NOMO-1 treated with dmso at 0.1 percent for 144 hours (cell line): ENCODE data around the gene SFMBT1.
"Not testable (repeated sequence)": the region's sequence is repeated elsewhere in the genome, so short reads cannot be mapped to it uniquely, and the experiment has no call there.

ENCODE experiments used
- DNase-seq: peaks from one replicate; lab custom pipeline; 2025; ENCODE audit not compliant: unreplicated experiment; lab: John Stamatoyannopoulos, UW

Gene SFMBT1

GRCh38 chr3:53039376-53039752, 6.5 kb downstream of the SFMBT1 start:
- no peak for DNase-seq

GRCh38 chr3:53038679-53039375, 7.0 kb downstream of the SFMBT1 start:
- DNase-seq: no peak

GRCh38 chr3:53035825-53036619, 9.9 kb downstream of the SFMBT1 start:
- no peak for DNase-seq

GRCh38 chr3:53035018-53035417, 10.9 kb downstream of the SFMBT1 start:
- DNase-seq: not testable (repeated sequence)

- DNase-seq: not testable (repeated sequence)
Measured at GRCh38 chr3:53034411-53034810, 11.5 kb downstream of the SFMBT1 start.

- no peak for DNase-seq
Measured at GRCh38 chr3:53032609-53033008, 13.3 kb downstream of the SFMBT1 start.

GRCh38 chr3:53030619-53031449, 15.0 kb downstream of the SFMBT1 start:
- no peak for DNase-seq

- DNase-seq: no peak
Measured at GRCh38 chr3:53028641-53029040, 17.2 kb downstream of the SFMBT1 start.

- DNase-seq: no peak
Measured at GRCh38 chr3:53027254-53027844, 18.5 kb downstream of the SFMBT1 start.

- no peak for DNase-seq
Measured at GRCh38 chr3:53026382-53027162, 19.3 kb downstream of the SFMBT1 start.

- no peak for DNase-seq
Measured at GRCh38 chr3:53024315-53024714, 21.6 kb downstream of the SFMBT1 start.

GRCh38 chr3:53023072-53023823, 22.6 kb downstream of the SFMBT1 start:
- no peak for DNase-seq

GRCh38 chr3:53022647-53023046, 23.2 kb downstream of the SFMBT1 start:
- no peak for DNase-seq

- no peak for DNase-seq
Measured at GRCh38 chr3:53016236-53016635, 29.6 kb downstream of the SFMBT1 start.

- DNase-seq: no peak
Measured at GRCh38 chr3:53011324-53011723, 34.5 kb downstream of the SFMBT1 start.

- DNase-seq: no peak
Measured at GRCh38 chr3:53009826-53010539, 35.9 kb downstream of the SFMBT1 start.

- no peak for DNase-seq
Measured at GRCh38 chr3:53008932-53009331, 36.9 kb downstream of the SFMBT1 start.

GRCh38 chr3:53005854-53006513, 39.9 kb downstream of the SFMBT1 start:
- DNase-seq: no peak

GRCh38 chr3:53005338-53005737, 40.5 kb downstream of the SFMBT1 start:
- DNase-seq: no peak
